GM21447 (cell line): ENCODE results near the gene TBCD.
"Not testable (repeated sequence)": the region's sequence is repeated elsewhere in the genome, so short reads cannot be mapped to it uniquely, and the experiment has no call there.

Experiments
- ATAC-seq: cut with Tn5 transposase; IDR thresholded peaks from one replicate; pipeline ENCODE4 v1.9.1; 2021; ENCODE audit not compliant: unreplicated experiment

The TBCD gene

GRCh38 chr17:82726427-82726826 is 25.4 kb upstream of the TBCD start:
- no peak for ATAC-seq

GRCh38 chr17:82729479-82730260 is 22.2 kb upstream of the TBCD start:
- ATAC-seq: no peak

GRCh38 chr17:82732118-82732743 is 19.6 kb upstream of the TBCD start:
- no peak for ATAC-seq

GRCh38 chr17:82734987-82735866 is 16.6 kb upstream of the TBCD start, which contains the start of gene FN3K:
Gene FN3K (plus strand): TSS chr17:82735615. CDS start chr17:82735637, 22 bp downstream.
- ATAC-seq: no peak

- ATAC-seq: no peak
These were observed 15.2 kb upstream of the TBCD start for GRCh38 chr17:82736511-82737185.

- no peak for ATAC-seq
These were observed 13.6 kb upstream of the TBCD start for GRCh38 chr17:82737967-82738877.

GRCh38 chr17:82740906-82741759 is 10.7 kb upstream of the TBCD start:
- ATAC-seq: no peak

- ATAC-seq: no peak
These were observed 8.3 kb upstream of the TBCD start for GRCh38 chr17:82743344-82744219.

GRCh38 chr17:82744736-82745135 is 7.1 kb upstream of the TBCD start:
- not testable (repeated sequence) for ATAC-seq

GRCh38 chr17:82745524-82745923 is 6.3 kb upstream of the TBCD start:
- ATAC-seq: no peak

- ATAC-seq: no peak
These were observed 3.1 kb upstream of the TBCD start for GRCh38 chr17:82748756-82749155.

GRCh38 chr17:82750241-82750908 is 1.5 kb upstream of the TBCD start:
- no peak for ATAC-seq

GRCh38 chr17:82751171-82751570 is 694 bp upstream of the TBCD start:
- peak; percentile 12 for ATAC-seq

GRCh38 chr17:82752371-82753200 is 721 bp downstream of the TBCD start:
- ATAC-seq: peak; percentile 31

GRCh38 chr17:82753201-82753464 is 1.3 kb downstream of the TBCD start:
- no peak for ATAC-seq

- ATAC-seq: no peak
These were observed 2.7 kb downstream of the TBCD start for GRCh38 chr17:82754297-82755208.
